DMS 273 treated with DMSO at 0.1 percent for 48 hours (cell line): Measurements from ENCODE around the gene ZBTB25.

Experiments
- DNase-seq: peaks from one replicate; lab custom pipeline; 2025; lab: John Stamatoyannopoulos, UW

The ZBTB25 gene

GRCh38 chr14:64476438-64476837, 27.2 kb downstream of the ZBTB25 start:
- no peak for DNase-seq

GRCh38 chr14:64475585-64476273, 27.9 kb downstream of the ZBTB25 start:
- DNase-seq, result no peak

GRCh38 chr14:64474698-64475097, 28.9 kb downstream of the ZBTB25 start:
- no peak for DNase-seq

- no peak for DNase-seq
These were observed 29.6 kb downstream of the ZBTB25 start for GRCh38 chr14:64474041-64474440.

- no peak for DNase-seq
These were observed 35.2 kb downstream of the ZBTB25 start for GRCh38 chr14:64468451-64468850.

- DNase-seq, result no peak
These were observed 36.1 kb downstream of the ZBTB25 start for GRCh38 chr14:64467566-64467965.

- no peak for DNase-seq
These were observed 36.5 kb downstream of the ZBTB25 start for GRCh38 chr14:64467101-64467500.

- DNase-seq, result no peak
These were observed 37.6 kb downstream of the ZBTB25 start for GRCh38 chr14:64465831-64466554.

- DNase-seq, result no peak
These were observed 38.3 kb downstream of the ZBTB25 start, which contains the start of gene AKAP5 for GRCh38 chr14:64465191-64465822. AKAP5 (plus strand) TSS chr14:64465499; CDS start chr14:64468395, 2,896 bp downstream.

GRCh38 chr14:64464651-64465050, 39.0 kb downstream of the ZBTB25 start:
- no peak for DNase-seq

GRCh38 chr14:64463873-64464272, 39.8 kb downstream of the ZBTB25 start:
- no peak for DNase-seq

GRCh38 chr14:64463195-64463594, 40.4 kb downstream of the ZBTB25 start:
- DNase-seq, result no peak

- no peak for DNase-seq
These were observed 42.4 kb downstream of the ZBTB25 start for GRCh38 chr14:64461221-64461620.

- DNase-seq, result no peak
These were observed 44.1 kb downstream of the ZBTB25 start for GRCh38 chr14:64459405-64460136.

GRCh38 chr14:64454671-64455070, 49.0 kb downstream of the ZBTB25 start:
- no peak for DNase-seq

- DNase-seq, result no peak
These were observed 53.4 kb downstream of the ZBTB25 start for GRCh38 chr14:64450255-64450654.

GRCh38 chr14:64447876-64448670, 55.6 kb downstream of the ZBTB25 start:
- DNase-seq, result no peak

GRCh38 chr14:64444984-64445845, 58.4 kb downstream of the ZBTB25 start:
- DNase-seq, result no peak

- no peak for DNase-seq
These were observed 59.5 kb downstream of the ZBTB25 start for GRCh38 chr14:64444140-64444539.

GRCh38 chr14:64442300-64442988, 61.2 kb downstream of the ZBTB25 start:
- no peak for DNase-seq
